NCI-H2081 (cell line): Measurements from ENCODE around the gene ADH5.
"Not testable (repeated sequence)": the region's sequence is repeated elsewhere in the genome, so short reads cannot be mapped to it uniquely, and the experiment has no call there.

Experiments used
- DNase-seq, 2 experiments: peaks; one replicate each; lab custom pipeline; 2025; lab: John Stamatoyannopoulos, UW

The ADH5 gene

DNA sequence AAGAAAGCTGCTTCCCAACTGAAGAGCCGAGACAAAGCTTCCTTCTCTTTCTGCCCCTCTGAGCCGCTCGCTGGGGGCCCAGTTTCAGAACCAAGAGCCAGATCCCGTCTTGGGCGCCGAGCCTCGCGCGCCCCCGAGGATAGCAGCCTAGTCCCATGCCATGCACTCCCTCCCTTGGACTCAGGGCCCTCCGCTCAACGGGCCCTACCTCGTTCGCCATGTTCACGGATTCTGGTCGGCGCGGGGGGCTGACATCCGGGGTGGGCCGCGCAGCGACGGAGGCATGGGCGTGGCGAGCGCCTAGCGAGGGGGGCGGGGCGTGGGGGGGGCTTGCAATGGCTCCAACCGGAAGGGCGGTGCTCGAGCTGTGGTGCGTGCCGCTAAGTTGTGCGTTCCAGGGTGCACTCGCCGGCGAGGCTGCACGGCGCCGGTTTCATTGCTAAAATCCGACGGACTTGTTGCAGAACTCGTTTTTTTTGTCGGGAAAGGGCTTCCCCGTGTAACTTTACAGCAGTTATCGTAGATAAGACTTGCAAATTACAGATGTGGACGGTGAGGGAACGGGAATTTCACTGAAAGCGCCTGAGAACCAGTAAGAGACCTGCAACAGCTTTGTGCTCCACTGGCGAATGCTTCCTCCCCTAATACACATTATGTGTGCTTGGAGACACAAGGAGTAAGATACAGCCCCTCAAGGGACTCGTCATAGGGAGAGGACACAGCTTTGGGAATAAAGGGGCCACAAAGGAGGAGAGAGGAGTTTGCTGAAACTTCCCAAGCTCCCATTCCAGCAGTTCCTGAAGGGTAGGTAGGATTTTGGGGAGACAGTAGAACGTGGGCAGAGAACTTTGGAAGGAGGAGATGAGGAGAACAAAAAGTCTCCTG lies at the start of gene ADH5:
Gene ADH5, minus strand, starts transcription at position 308 of the 885 bp plus-strand sequence. Its CDS starts 88 bp downstream, at position 220.
- peak; percentile 75 to 80 for DNase-seq

GRCh38 chr4:99136329-99136728 lies 47.7 kb upstream of the ADH5 start:
- no peak for DNase-seq

GRCh38 chr4:99135541-99136162 lies 47.1 kb upstream of the ADH5 start:
- DNase-seq: no peak

DNA sequence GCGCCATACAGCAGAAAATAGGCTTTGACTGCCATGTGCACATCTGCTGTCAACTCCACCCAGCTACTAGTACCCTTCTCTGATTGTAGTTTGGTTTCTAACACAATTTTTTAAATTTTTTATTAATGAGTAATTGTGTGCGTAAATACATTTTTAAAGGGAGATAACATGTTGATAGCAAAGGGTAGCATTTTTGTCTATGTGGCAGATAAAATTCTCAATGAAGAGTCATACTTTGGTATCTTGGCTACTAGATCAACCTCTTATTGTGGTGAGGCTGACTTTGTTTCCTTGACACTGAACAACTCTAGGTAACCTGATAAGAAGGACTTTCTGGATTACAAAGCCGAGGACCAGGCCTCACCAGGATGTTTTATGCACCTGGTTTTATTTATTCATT lies 46.0 kb upstream of the ADH5 start:
- no peak for DNase-seq

DNA sequence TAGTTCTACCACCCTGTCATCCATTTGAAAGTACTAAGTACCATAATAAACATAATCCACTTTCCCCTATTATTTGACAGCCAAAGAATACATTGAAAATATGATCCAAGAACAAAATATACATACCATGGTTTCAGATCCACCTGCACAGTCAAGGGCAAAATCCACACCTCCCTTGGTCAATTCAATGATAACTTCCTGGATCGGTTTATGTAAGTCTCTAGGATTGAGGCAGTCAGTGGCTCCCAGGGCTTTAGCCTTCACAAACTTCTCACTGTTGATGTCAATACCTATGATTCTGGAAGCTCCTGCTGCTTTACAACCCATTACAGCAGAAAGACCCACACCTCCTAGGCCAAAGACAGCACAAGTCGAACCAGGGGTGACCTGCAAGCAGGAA lies 42.8 kb upstream of the ADH5 start:
- no peak for DNase-seq

DNA sequence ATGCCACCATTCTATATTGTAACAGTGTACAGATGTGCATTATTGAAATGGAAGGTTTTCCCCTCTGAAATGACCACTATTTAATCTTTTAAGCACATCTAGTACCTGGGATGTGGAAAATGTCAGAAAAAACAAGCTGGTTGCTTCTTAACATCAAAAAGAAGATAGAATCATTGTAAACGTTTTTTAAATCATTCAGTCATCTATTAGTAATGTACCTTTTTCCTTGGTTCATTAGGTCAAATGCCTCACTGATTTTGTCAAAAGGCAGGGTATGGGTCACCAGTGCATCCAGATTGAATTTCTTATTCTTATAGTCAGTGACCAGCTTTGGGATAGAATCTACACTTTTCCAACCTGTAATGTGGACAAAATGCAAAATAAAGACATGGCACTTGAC lies 37.8 kb upstream of the ADH5 start:
- no peak for DNase-seq

DNA sequence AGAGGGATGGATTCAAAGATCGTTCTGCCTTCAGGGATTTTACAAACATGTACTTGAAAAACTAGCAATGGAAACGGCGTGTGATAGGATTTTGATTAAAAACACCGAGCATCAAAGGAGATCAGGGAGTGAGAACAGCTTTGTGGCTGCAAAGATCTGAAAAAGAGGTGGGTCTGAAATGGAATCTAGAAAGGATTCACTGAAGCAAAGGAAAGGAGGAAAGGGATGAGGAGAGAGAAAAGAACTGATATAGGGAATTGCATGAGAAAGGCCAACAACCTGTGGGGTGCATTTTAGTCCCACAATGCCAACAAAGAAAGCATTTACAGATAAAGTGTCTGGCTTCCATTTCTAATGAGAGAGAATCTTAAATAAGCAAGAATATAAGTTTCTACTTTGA lies 32.4 kb upstream of the ADH5 start:
- no peak for DNase-seq

GRCh38 chr4:99120501-99120900 lies 31.9 kb upstream of the ADH5 start:
- DNase-seq: no peak

DNA sequence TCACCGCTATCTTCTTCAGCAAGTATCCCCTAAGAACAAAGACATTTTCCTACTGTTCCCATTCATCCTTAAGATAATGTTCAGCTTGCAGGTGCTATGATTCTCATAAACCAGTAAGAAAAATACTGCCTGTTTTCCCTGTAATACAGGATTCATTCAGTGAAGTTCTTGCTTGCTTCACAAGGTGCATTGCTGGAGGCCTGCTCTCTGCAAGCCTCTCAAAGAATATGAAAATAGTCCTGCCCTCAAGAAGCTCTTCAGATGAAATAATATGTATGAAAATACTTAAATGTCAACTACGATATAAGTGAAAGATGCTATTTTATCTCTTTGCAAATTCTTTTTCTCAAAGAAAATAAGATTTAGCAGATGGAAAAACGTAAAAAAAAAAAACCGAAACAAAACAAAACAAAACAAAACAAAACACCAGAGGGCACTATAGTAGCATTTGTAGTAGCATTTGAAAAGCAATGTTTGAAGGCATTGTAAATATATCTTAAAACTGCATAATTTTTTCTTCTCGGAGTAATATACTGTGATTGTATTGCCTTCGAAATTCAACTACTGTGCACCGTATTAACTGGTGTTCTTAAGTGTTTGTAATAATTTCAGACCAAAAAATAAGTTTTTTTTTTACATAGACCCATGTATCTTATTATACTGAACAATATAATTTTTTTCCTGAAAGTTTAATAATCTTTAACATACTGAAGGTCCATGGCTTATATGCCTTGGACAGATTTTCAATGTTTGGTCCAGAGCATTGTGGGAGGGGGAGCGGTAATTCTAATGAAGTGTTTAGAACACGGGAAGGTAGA lies 29.5 kb upstream of the ADH5 start:
- DNase-seq: peak; percentile 0 to 8

- DNase-seq: not testable (repeated sequence)
These were observed 28.7 kb upstream of the ADH5 start for GRCh38 chr4:99117122-99117841.

DNA sequence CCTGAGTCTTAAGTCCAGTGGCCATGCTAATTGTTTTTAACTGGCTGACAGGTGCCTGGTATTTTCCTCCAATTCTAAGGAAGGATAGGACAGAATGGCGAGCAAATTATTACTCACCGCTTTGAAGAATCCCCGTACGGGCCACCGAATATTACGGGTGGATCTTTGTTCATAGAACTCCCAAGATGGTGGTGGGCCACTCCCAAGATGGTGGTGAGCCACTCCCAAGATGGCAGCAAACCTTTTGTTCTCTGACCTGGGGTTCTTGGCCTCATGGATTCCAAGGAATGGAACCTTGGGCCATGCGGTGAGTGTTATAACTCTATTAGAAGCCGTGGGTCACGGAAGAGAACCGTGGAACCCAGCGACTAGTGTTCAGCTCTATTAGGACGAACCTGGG lies 20.7 kb upstream of the ADH5 start:
- DNase-seq: not testable (repeated sequence)

- no peak for DNase-seq
These were observed 15.6 kb upstream of the ADH5 start for GRCh38 chr4:99104153-99104552.

- no peak for DNase-seq
These were observed 14.6 kb upstream of the ADH5 start for GRCh38 chr4:99103166-99103565.

DNA sequence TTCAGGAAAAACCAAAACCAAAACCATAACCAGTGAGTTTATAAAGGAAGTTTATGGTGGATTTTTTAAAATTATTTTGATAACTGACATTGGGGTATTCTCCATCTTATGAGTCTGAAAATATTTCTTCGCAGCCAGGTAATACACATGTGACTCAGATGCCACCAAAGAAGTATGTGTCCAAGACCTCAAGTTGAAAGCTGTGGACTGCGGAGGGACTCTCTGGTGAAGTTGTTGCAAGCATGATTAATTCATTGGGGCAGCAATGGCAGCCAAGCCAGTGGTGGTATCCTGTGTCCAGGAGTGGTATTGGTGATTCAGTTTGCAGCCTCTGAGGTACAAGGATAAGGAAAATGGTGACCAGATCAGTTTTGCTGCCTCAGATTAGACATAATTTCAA lies 14.0 kb upstream of the ADH5 start:
- DNase-seq: no peak

- DNase-seq: no peak
These were observed 12.3 kb upstream of the ADH5 start for GRCh38 chr4:99100876-99101275.

GRCh38 chr4:99099814-99100213 lies 11.2 kb upstream of the ADH5 start:
- not testable (repeated sequence) for DNase-seq

DNA sequence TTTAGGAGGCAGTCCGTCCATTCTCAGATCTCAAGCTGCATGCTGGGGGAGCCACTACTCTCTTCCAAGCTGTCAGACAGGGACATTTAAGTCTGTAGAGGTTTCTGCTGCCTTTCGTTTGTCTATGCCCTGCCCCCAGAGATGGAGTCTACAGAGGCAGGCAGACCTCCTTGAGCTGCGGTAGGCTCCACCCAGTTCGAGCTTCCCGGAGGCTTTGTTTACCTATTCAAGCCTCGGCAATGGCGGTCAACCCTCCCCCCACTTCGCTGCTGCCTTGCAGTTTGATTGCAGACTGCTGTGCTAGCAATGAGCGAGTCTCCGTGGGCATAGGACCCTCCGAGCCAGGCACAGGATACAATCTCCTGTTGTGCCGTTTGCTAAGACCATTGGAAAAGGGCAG lies 10.7 kb upstream of the ADH5 start:
- no peak for DNase-seq

GRCh38 chr4:99091841-99092240 lies 3.3 kb upstream of the ADH5 start:
- DNase-seq: not testable (repeated sequence)

GRCh38 chr4:99091216-99091575 lies 2.6 kb upstream of the ADH5 start:
- no peak for DNase-seq

DNA sequence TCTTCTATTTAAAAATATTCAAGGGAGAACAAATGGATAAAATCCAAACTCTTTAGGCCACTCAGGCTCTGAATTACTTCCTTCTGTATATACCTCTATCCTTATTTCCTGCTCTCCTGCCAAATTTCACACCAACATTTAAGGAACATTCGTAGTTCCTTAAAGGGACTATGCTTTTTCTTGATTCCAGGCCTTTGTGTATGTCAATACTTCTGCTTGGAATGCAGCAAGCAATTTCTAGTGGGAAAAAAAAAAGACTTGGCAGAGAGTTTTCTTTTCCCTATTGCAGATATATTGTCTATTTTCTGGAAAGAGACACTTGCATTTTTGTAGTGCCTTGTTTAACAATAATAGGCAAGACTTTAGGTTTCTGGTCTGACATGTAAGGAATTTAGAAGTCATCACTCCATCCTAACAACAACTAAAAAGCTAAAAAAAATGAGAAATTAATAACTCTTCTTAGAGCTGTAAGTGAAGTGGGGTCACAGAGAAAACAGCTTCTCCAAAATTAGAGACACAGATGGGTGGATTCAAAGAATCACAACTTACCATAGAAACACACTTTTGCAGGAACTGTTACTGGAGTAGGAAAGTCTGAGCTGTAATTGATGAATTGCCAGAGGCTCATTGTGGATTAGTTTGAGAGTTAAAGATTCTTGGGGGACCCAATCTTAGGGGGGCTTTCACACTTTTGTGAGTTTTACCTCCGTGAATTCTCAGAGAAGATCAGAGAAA lies 2.1 kb upstream of the ADH5 start:
- DNase-seq: no peak

- peak in 1 of 2 experiments; percentile 28 for DNase-seq
These were observed 552 bp downstream of the ADH5 start for GRCh38 chr4:99088023-99088449.
